ENCODE measurements around the gene ADAMTS15.
A peak's percentile ranks its signal among the peaks of the same experiment; 100 is the strongest.
"Not testable (repeated sequence)": the region's sequence is repeated elsewhere in the genome, so short reads cannot be mapped to it uniquely, and the experiment has no call there.

The ADAMTS15 gene

DNA sequence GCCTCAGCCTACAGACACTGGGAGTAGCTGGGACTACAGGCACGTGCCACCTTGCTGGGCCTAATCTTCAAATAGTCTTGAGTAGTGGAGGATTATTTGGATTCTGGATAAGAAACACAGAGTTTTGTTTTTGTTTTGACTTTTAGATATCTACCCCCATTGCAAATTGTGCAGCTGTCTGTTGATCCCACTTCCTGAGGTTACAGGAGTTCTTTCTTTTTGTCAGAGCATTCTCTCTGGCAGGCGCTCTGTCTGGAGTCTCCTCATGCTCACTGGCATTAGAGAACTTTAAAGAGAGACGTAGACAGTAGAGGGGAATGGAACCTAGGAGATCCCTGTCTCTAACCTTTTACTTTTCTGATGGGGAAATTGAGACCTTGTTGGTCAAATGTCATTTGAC, 12.3 kb upstream of the ADAMTS15 start:
- no peak for DNase-seq

GRCh38 chr11:130437848-130438247, 10.6 kb upstream of the ADAMTS15 start:
- no peak for DNase-seq

- DNase-seq: not testable (repeated sequence)
These were observed 9.9 kb upstream of the ADAMTS15 start for GRCh38 chr11:130438401-130439159.

DNA sequence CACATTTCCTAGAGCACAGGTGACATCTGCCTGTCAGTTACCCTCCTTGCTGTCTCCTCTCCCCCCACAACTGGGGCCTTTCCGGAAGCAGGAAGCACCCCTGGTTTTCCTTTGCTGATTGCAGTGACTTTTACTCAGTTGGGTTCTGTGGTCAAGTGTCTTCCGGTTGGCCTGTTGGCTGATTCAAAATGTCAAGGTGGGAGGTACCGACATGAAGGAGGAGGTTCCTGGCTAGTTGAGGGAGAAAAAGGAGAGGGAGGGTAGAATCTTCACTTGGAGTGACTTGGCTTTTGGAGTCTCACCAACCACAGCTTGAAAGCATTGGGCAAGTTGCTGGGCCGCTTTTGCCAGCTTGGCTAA, 9.3 kb upstream of the ADAMTS15 start:
- no peak for DNase-seq

GRCh38 chr11:130439876-130440275, 8.6 kb upstream of the ADAMTS15 start:
- DNase-seq: no peak

GRCh38 chr11:130441719-130442118, 6.7 kb upstream of the ADAMTS15 start:
- DNase-seq: no peak

GRCh38 chr11:130442737-130443136, 5.7 kb upstream of the ADAMTS15 start:
- DNase-seq: no peak

DNA sequence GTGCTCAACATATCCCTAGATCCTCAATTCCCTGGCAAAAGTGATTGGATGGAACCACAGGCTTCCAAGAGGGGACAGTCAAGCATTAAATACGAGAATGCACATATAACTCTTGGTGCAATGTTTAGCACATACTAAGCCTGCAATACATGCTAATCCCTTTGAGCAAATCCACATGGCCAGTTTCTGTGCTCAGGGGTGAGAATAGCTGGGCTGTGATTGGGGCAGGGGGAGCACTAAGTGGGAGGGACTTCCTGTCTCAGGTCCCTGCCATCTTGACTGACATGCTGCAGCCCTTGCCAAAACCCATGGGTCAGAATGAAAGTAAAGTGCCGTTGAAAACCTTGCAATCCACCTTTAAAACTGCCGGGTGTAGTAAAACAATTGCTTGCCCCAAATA, 2.7 kb upstream of the ADAMTS15 start:
- no peak for DNase-seq

- no peak for DNase-seq
These were observed 418 bp upstream of the ADAMTS15 start for GRCh38 chr11:130448039-130448415.

DNA sequence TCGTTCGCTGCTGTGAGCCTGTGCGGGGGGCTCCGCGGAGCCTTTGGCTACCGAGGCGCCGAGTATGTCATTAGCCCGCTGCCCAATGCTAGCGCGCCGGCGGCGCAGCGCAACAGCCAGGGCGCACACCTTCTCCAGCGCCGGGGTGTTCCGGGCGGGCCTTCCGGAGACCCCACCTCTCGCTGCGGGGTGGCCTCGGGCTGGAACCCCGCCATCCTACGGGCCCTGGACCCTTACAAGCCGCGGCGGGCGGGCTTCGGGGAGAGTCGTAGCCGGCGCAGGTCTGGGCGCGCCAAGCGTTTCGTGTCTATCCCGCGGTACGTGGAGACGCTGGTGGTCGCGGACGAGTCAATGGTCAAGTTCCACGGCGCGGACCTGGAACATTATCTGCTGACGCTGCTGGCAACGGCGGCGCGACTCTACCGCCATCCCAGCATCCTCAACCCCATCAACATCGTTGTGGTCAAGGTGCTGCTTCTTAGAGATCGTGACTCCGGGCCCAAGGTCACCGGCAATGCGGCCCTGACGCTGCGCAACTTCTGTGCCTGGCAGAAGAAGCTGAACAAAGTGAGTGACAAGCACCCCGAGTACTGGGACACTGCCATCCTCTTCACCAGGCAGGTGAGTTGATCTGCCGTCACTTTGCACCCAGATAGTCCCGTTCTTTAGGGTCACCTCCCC, 1.0 kb downstream of the ADAMTS15 start:
- DNase-seq: no peak

DNA sequence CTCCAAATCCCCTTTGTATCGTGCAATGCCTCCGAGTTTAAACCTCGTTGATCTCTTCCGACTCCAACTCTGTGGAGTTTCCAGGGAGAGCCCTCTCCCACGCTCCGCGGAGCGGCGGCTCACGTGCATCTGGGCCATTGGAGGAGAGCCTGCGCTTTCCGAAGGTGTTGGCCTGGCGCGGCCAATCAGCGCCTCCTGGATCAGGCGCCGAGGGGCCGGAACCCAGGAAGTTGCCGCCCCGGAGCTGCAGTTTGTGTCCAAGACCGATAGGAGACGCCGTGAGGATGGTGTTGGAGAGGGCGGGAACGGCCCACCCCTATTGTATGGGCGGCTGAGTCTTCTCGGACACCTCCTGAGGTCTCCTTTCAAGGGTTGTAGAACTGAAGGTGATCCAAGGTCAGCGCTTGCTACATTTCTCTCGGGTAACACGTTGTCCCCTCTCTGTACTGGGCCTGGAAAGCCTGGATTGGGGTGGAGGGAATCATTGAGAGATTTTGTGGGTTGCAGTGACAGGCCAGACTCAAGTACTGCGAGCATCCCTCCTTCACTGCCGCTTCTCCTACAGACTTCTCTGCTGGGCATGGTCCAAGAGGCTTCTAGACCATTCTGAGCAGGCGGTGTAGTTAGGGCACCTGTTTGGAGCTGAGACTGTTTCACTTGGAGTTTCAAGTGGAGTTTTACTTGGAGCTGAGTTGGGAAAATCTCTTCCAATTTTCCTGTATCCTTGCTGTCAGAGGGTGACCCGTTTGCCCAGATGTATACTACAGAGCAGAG, 1.7 kb downstream of the ADAMTS15 start:
- peak; percentile 24 for DNase-seq

DNA sequence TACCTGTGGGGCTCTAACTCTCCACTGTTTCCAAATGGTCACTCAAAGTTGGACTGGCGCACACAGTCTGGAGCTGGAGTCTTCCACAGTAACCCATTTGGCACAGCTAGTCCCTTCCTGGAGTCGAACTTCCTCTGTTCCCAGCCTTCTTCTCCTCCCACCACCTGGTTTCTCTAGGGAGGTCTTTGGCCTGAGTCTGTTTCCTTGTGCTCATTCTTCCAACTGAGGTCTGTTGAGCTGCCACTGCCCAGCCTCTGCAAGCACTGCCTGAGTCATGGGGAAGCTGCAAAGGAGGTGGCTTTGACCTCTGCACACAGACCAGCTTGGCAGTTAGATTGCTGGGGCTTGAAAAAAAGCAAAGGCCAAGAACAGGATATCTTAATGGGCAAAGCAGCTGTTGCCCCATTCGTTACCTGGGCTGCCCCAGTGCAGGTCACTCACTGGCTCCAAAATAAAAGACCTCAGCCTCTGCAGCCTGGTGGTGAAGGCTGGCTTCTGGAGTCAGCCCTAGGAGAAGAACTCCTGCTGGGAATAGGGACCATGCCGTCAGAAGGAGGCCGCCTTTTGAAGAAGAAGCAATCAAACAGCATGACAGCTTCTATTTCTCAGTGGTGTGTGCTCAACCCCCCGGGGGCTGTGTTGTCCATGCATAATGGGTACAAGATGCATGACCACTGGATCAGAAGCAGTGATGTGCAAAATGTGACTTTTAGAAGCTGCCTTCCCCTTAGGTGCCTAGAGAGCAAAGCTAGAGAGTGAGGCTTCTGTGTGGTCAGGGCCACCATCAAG, 3.0 kb downstream of the ADAMTS15 start:
- DNase-seq: no peak

DNA sequence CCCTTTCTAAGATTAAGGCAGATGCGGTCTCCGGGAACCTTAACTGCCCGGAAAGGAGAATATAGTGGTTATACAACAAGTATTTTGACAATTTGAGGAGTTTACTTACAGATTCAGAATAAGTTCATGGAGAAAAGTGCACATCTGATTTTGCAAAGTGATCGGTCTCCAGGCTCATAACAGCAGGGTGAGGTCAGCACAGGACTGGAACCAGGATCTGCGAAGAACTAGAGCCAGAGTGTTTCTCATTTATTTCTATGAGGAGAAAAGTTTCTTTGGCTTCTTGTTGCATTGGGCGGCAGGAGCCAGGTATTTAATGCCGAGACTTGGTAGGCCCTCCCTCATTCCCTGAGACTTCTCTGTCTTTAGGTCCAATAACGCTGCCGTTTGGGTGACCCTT, 3.7 kb downstream of the ADAMTS15 start:
- DNase-seq: no peak

DNA sequence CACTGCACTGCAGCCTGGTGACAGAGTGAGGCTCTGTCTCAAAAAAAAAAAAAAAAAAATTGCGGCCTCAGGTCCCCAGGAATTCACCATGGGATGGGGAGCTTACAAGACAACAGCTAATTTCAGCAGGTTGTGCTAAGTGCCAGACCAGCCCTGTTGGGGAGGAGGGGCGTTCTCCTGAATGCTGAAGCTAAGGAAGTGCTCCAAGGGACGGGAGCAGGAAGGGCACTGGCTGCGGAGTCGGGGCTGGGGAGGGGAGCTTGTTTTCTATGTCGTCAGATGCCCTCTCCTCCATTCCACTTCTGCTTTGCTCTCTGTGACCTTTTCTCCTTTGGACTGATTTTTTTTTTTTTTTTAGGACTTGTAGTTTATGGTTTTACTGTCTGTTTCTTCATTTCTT, 4.5 kb downstream of the ADAMTS15 start:
- DNase-seq: no peak

GRCh38 chr11:130454491-130455252, 6.2 kb downstream of the ADAMTS15 start:
- DNase-seq: no peak

GRCh38 chr11:130455483-130456127, 7.2 kb downstream of the ADAMTS15 start:
- no peak for DNase-seq

DNA sequence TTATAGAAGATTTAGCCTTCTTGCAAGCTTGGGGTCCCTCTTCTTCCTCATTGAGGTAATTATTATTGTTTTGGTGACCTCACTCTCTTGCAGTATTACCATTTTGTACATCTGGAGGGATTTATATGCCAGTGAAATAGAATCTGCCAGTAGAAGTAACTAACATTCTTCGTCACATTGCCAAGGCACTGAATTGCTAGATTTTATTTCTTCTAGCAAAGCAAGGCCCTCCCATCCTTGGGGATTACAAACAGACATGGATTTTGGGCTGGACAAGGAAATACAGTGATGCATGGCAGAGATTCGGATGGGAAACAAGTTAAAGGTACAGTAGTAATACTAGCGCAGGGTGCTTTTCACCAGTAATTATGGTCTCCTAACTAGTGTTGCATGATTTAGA, 7.8 kb downstream of the ADAMTS15 start:
- DNase-seq: no peak

DNA sequence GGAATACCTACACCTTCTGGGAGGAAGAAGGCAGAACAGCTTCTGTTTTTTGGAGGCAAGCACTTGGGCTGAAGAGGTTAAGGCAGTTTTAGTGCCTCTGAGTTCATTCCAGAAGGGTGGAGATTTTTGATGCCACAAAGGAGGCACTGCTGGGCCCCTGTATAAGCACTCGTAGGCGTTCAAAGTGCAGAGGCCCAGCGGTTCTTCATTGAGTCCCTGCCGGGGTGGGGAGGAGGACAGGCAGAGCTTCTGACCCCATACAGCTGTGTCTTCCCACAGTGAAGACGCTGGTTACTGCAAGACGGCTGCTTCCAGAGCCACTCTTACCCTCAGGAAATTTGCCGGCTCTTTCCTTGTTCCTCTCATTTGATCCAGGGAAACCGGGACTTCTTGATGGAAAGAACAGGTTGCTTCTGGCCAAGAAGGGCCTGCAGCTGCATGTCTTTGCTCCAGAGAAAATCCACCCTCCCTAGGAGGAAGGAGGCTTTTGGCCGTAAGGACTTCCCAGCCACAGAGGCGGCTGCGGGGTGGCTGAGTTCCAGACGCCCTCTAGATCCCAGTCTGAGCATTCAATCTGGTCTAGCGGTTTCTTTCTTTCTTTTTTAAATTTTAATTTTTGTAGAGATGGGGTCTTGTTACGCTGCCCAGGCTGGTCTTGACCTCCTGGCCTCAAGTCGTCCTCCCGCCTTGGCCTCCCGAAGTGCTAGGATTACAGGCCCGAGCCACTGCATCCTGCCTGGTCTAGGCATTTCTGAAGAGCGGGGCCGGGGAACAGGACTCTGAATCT, 9.4 kb downstream of the ADAMTS15 start:
- no peak for DNase-seq

- DNase-seq: no peak
These were observed 9.9 kb downstream of the ADAMTS15 start for GRCh38 chr11:130458410-130458729.

GRCh38 chr11:130459521-130459920, 11.1 kb downstream of the ADAMTS15 start:
- no peak for DNase-seq

Measured in activated CD4-positive, alpha-beta T cell treated with anti-CD3 and anti-CD28 coated beads for 48 hours (primary cell).